ENCODE results near the gene KNOP1. TPM values are rescaled to one million over a fixed set of nuclear protein-coding genes. Genes with fewer than 3 reads are reported as not detected.

KNOP1 gene
- total and polyA plus RNA-seq, 2 donors (not counting 3 experiments of a cell fraction or from before 2014, with no cell fraction given) = 6.7 to 33.5 TPM

GRCh38 chr16:19722981-19723380, 5.0 kb upstream of the KNOP1 start:
- no peak for FAIRE-seq
- Histone ChIP-seq H3K79me2 (ENCODE audit: control insufficient read depth, insufficient read depth, low read length) (peaks cover 5% of the 10 kb centered on the region), H3K36me3 (ENCODE audit: control insufficient read depth in 2 of 2, extremely low read depth in 1 of 2, insufficient read depth in 2 of 2, low read length in 2 of 2) (no peaks in the 10 kb centered on the region), H4K20me1 (replicated peaks; ENCODE audit: control insufficient read depth, extremely low read depth, insufficient read depth, low read length) (no peaks in the 10 kb centered on the region), H3K27ac (ENCODE audit: insufficient read depth, low read depth, low read length) (no peak overlapping the region), H3K9me3 (replicated peaks; ENCODE audit: control insufficient read depth, insufficient read depth, low read length) (no peaks in the 10 kb centered on the region), H3K4me1 (ENCODE audit: control insufficient read depth, extremely low read depth, insufficient read depth, low read length) (peaks cover 7% of the 10 kb centered on the region), H2AFZ (ENCODE audit: low read depth, low read length) (no peak overlapping the region), H3K4me2 (ENCODE audit: insufficient read depth, low read length) (no peak overlapping the region), H3K27me3 (ENCODE audit: control insufficient read depth in 2 of 2, insufficient read depth in 2 of 2, low read length in 2 of 2) (no peaks in the 10 kb centered on the region), H3K9me1 (replicated peaks; ENCODE audit: control insufficient read depth, extremely low read depth, insufficient read depth, low read length) (no peaks in the 10 kb centered on the region), H3K4me3 (replicated peaks in 1 of 3; ENCODE audit: insufficient read depth in 1 of 3, low read depth in 1 of 3, low read length in 3 of 3) (no peak overlapping the region), H3K9ac (replicated peaks; ENCODE audit: extremely low read depth, insufficient read depth, low read length) (no peak overlapping the region)
- DNase-seq (ENCODE audit: low read depth, low spot score) = no peak
- POLR2A ChIA-PET = no interaction called here
- dilution Hi-C loops (cut with MboI; ENCODE audit: extremely low pct_ligation_motif_present, low sequenced_read_pairs) = no loop called here
- TF ChIP-seq POLR2A (IDR thresholded peaks at IDR 0.05; ENCODE audit: low read depth, low read length) (no peak), GATA2 (IDR thresholded peaks at IDR 0.05; ENCODE audit: insufficient read depth, insufficient read length, low read depth, low read length) (no peak), FOS (IDR thresholded peaks at IDR 0.05; ENCODE audit: borderline replicate concordance, insufficient read depth, low read length) (no peak), EZH2 (IDR thresholded peaks at IDR 0.05; ENCODE audit: borderline replicate concordance, low read depth, low read length, severe bottlenecking) (no peak), JUN (IDR thresholded peaks at IDR 0.05; ENCODE audit: borderline replicate concordance, insufficient read depth, insufficient read length, low read depth) (no peak), MAX (IDR thresholded peaks at IDR 0.05; ENCODE audit: insufficient read depth, insufficient read length) (no peak), CTCF (IDR thresholded peaks at IDR 0.05; ENCODE audit: extremely low read depth in 1 of 2, insufficient read depth in 1 of 2, low read depth in 1 of 2, low read length in 2 of 2) (no peak), POLR2AphosphoS5 (IDR thresholded peaks at IDR 0.05; ENCODE audit: insufficient read depth, low read depth, low read length) (no peak), MYC (IDR thresholded peaks at IDR 0.05; ENCODE audit: low read depth, low read length) (no peak)
- CTCF ChIA-PET = interaction anchor here (1.7 to 2.2 kb wide), 2 partner anchors 27 to 161 kb away, joined by 3 to 5 read pairs; partner anchors contain the start of gene GPRC5B
- intact Hi-C loops (cut with micrococcal nuclease) = no loop called here
- no TSS peak for BruUV-seq (replicated peaks)

Data from endothelial cell of umbilical vein (primary cell).